Measurements from ENCODE around the gene SZRD1.
A peak's percentile ranks its signal among the peaks of the same experiment; 100 is the strongest.

SZRD1 gene

DNA sequence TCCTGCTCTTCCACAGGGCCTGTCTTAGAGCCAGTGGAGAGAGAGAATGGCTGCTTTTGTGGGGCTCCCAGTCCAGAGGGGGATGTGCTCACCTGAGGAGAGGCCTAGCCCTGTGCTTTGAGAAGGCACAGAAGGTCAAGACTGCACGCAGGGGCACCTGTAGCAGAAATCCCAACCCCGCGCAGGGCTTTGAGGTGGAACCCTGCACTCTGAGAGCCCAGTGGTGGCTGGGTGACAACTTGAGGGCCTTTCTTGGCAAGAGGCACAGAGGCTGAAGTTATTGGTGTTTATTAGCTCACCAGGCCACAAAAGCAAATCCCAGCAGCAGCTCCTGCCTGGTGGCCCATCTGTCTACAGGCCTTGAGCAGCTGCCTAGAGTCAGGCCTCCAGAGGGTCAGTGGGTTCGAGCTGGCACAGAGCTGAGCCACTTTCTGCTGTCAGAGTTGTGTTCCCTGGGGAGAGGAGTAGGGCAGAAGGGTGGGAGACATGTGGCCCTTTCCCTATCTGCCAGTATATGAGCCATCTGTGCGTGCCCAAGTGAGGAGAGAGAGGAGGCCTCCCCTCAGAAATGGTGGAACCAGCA is 31.4 kb downstream of the SZRD1 start:
- peak; percentile 96 for DNase-seq

DNA sequence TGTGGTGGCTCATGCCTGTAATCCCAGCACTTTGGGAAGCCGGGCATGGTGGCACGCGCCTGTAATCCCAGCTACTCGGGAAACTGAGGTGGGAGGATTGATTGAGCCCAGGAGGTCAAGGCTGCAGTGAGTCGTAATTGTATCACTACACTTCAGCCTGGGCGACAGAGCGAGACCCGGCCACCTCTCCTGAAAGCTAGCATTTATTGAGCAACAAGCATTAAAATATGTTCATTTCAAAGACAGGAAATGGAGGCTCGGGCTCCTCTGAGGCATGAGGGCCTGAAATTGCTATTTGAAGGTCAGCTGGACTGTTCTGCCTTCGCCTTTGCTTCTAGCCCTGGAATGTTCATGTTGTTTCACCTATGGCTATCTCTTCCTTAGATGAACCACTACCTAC is 35.7 kb downstream of the SZRD1 start:
- DNase-seq, result no peak

DNA sequence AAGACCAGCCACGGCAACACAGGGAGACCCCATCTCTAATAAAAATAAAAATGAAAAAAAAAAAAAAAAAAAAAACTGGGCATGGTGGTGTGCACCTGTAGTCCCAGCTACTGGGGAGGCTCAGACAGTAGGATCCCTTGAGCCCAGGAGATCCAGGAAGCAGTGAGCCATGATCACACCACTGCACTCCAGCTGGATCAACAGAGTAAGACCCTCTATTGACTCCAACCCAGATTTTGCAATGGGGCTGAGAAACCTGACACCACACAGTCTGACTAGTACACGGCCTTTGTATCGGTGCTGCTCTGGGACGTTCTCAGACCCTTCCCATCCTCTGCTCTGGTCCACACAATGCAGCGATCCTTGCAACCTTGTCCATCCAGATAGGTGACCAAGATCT is 38.4 kb downstream of the SZRD1 start:
- DNase-seq, result no peak

DNA sequence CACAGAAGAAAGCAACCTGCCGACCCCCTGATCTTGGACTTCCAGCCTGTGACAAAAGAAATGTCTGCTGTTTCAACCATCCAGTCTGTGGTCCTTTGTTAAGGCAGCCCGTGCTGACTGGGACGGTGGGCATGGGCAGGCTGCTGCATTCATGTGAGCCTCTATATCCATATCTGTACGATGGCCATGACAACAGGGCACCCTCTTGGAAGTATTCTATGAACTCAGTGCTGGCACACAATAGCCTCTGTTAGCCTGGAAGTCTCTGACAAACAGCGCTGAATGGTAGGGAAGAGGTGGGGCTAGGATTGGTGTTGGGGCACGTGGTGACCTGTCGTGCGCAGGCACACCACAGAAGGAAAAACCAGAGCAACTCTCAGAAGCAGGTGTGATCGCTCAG is 39.8 kb downstream of the SZRD1 start:
- no peak for DNase-seq

DNA sequence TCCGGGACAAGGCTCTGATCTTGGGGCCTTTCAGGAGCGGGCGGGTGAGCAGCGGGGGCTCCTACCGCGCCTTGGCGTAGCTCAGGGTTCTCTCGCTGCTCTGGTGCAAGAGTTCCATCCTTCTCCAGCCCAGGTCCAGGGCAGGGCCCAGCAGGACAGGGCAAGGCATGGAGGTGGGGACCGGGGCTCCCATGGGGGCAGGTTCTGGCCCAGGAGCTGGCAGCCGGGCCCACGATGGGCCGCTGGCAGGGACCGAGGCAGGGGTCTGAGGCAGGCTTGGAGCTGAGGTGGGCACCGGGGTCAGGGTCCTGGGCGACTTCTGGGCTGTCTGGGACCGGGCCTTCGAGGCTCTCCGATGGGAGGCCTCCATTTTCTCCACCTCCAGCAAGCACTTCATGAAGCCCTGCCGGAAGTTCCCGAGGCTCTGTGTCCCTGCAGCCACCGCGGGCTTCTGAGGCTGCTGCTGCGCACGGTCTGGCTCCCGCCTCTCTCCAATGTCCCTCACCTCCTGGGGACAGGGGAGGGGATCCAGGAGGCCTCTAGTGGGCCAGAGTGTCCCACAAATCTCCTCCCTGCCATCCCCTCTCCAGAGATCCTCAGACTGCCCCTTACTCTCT is 42.6 kb downstream of the SZRD1 start:
- no peak for DNase-seq

DNA sequence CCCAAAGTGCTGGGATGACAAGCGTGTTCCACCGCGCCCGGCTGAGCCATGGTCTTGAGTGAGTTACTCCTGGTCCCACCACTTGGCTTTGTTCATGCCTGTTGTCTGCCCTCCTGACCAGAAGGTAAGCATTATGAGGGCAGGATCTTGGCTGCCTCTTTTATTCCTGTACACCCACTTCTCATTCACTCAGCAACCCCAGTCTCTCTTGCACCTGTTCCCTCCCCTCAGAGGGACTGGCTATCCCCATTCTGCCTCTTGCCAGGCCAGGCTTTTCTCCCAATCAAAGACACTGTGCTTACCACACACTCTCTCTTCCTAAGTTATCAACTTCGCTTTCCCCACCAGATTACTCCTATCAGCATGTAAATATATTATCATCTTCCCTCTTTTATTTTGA is 43.8 kb downstream of the SZRD1 start:
- DNase-seq, result no peak

DNA sequence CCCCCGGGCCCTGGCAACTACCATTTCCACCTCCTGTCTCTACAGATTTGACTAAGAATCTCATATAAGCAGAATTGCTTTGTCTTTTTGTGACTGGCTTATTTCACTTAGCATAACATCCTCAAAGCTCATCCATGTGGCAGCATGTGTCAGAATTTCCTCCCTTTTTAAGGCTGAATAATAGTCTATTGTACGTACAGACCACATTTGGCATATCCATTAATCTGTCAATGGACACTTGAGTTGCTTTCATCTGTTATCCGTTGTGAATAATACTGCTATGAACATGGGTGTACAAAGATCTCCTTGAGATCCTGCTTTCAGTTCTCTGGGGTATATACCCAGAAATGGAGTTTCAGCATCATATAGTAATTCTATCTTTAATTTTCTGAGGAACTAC is 46.1 kb downstream of the SZRD1 start:
- DNase-seq, result no peak

DNA sequence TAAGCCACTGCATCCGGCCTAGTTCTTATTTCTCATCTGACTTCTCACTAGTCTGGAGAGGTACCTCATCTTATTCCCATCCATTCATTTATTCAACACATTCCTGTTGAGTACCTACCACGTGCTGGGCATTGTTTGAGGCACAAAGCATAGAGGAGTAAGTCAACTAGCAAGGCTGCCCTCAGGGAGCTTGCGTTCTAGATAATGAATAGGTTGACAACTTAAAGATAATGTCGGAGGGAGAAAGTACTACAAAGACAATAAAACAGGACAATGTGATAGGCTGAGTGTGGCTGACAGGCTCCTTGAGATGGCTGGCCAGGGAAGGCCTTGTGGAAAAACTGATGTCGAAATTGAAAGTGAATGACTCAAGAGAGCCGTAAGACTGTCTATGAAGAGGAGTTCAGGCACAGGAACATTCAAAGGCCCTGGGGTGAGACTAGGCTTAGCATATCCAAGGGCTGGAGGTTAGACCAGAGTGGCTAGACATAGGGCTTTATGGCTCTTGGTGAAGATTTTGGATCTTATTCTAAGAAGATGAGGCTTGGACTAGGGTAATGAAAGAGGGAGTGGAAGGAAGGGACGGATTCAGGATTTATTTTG is 51.9 kb downstream of the SZRD1 start:
- no peak for DNase-seq

DNA sequence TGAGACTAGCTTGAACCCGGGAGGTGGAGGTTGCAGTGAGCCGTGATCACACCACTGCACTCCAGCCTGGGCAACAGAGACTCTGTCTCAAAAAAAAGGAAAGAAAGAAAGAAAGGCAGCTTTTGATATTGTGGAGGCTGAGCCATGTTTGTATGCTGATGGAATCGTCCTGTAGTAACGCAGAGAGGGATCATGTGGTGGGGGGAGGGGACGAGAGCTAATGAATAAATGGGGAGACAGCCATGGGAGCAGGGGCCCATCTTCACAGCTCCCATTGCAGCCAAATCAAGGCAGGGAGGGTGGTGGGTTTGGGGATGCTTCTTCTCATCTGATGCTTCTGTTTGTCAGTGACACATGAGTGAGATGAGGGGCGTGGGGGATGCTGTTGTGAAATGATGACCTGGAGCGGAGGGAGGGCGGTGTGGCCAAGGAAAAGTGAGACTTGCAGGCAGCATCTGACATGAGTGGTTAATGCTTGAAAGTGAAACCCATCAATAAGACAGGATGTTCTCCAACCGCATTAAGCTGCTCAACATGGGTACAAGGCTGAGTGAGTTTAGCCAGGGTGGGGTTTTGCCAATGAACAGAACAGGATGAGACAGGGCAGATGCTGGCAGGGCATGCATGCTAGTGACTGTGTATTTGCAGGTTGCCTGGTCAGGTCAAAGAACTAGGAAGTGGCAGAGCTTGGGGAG is 53.5 kb downstream of the SZRD1 start:
- DNase-seq, result no peak

DNA sequence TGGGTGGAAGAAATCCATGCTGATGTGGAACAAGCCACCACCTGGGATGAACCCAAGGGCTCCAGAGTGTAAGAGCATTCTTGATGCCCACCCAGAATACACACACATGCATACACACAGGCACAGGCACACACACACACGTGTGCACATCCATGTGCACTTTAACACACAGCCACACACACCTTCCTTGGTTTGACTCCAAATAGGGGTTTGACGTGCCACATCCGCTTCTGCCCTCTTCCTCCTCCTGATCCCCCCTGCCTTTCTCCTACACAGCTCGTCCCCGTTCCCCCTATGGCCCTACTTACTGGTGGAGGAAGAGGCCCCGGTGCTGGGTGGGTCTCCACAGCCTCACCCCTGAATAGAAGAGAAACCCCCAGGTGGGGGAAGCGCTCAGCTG is 54.2 kb downstream of the SZRD1 start:
- no peak for DNase-seq

DNA sequence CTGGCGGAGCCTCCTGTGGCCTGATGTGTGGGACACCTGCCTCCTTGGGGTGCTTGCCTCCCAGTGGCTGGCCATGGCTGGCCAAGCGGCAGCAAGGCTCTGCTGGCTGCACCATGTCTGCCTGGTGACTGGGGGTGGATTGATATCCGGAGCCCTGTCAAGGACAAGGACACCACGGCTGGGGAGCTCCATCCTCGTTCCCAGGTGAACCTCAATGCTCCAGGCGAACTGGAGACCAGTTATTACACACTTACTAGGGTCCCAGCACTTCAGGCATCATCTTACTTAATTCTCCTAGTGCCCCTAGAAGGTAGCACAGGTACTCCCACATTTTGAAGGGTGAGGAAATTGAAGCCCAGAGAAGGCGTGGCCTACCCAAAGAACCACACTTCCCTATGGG is 55.0 kb downstream of the SZRD1 start:
- DNase-seq, result no peak

DNA sequence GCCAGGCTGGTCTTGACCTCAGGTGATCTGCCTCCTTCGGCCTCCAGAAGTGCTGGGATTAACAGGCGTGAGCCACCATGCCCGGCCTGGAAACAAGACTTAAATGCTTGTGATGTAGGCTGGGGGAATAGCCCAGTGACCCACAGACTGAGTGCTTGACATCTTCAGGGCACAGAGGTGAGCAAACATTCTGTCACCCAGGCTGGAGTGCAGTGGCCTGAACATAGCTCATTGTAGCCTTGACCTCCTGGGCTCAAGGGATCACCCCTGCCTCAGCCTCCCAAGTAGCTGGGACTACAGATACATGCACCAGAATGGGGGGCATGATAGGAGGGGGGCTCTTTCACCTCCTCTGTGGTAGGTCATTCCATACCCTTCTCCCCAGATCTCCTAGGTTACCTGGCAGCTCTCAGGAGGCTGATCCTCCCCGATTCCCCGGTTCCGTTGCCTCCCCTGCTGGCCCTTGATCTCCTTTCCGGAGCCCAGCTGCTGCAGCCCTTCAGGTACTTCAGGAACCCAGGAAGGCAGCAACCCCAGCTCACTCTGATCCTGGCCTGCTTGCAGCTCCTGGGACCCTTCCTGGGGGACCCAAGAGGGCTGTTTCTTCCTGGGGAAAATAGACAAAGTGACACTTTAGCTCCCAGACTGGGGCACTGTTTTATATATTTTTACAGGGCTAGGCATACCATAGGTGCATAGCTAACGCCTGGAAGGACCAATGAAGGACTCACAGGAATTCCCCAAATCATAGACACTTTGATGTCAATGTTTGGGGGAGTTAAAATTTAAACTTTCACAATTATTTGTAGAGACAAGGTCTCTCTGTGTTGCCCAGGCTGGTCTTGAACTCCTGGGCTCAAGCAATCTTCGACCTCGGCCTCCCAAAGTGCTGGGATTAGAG is 58.3 kb downstream of the SZRD1 start:
- no peak for DNase-seq

DNA sequence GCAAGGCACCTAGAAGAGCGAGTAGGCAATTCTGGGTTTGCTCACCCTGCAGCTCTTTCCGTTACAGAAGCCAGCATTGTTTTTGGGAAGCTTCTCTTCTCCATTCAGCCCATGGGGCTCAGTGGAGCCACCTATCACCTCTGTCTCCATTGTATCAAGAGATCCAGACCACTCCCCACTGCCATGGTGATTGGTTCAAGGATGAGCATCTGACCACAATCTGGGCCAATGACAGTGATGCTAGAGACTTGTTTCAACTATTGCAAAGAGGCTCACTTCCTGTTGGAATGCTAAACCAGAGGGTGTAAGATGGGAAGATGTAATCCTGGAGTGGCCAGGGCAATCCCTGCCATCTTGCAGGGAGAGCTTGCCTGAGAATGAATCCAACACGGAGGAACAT is 63.6 kb downstream of the SZRD1 start:
- DNase-seq, result no peak

DNA sequence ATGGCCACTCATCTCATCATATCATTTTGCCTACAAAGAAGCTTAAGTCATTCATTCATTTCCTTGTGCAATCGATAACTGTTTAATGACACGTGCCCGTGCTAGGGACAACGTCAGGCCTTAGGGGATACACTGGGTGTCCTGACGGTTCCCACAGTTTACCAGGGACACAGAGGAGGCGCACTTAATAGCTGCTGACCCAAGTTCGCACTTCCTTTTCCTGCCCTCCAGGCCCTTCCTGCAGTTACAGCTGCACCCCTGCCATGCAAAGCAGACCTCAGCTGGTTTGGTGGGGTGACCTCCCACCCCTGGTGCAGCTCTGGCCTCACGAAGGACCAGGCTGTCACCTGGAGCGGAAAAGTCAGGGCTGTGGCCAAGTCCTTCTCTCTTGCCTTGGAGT is 66.0 kb downstream of the SZRD1 start:
- DNase-seq, result no peak

DNA sequence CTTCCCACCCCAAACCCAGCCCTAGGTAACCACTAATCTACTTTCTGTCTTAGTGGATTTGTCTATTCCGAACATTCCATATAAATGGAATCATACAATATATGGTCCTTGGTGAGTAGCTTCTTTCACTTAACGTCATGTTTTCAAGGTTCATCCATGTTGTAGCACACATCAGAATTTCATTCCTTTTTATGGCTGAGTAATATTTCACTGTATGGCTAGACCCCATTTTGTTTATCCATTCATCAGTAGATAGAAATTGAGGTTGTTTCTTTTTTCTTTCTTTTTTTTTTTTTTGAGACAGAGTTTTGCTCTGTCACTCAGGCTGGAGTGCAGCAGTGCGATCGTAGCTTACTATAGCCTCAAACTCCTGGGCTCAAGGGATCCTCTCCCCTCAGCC is 67.0 kb downstream of the SZRD1 start:
- DNase-seq, result no peak

DNA sequence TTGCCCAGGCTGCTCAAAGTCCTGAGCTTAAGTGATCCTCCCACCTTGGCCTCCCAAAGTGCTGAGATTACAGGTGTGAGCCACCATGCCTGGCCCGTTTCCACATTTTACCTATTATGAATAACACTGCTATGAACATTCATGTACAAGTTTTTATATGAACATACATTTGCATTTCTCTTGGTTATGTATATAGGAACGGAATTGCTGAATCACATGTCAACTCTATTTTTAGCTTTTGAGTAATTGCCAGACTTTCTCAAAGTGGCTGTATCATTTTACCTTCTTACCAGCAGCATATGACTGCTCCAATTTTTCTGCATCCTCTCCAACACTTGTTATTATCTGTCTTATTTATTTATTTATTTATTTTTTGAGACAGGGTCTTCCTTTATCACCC is 67.5 kb downstream of the SZRD1 start:
- no peak for DNase-seq

DNA sequence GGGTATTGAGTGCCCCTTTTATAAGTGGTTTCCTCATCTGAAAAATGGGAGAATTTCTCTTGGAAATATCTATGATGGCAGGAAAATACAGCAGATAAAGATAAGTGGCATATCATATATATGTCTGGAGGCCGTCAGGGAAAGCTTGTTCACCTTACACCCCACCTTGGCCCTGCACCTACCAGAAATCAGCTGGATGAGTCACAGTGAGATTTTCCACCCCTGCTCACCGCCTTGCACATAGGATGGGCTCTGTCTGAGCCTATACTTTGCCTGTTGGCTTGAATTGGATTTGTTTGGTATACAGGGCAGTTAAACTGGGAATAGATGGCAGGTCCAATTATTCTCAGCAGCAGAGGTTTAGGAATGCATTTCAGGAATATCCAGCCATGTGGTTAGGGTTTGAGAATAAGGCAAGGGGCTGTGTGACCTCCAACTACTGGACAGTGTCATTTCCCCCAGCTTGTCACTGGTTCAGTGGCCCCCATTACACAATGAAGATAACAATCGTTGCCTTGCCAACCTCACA is 70.0 kb downstream of the SZRD1 start, which contains the start of gene SPATA21:
Gene SPATA21, minus strand, starts transcription at position 479 of the 529 bp plus-strand sequence. CDS start 6,053 bp downstream, outside the sequence.
- DNase-seq, result no peak

DNA sequence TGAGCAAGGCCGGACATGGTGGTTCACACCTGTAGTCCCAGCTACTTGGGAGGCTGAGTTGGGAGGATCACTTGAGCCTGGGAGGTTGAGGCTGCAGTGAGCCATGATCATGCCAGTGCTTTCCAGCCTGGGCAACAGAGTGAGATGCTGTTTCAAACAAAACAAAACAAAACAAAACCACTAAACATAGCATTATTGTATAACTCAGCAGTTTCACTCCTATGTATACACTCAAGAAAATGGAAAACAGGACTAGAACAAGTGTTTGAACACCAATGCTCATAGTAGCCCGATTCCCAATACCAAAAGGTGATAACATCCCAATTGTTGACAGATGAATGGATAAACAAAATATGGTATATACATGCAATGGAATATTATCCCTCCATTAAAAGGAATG is 71.5 kb downstream of the SZRD1 start:
- DNase-seq, result no peak

DNA sequence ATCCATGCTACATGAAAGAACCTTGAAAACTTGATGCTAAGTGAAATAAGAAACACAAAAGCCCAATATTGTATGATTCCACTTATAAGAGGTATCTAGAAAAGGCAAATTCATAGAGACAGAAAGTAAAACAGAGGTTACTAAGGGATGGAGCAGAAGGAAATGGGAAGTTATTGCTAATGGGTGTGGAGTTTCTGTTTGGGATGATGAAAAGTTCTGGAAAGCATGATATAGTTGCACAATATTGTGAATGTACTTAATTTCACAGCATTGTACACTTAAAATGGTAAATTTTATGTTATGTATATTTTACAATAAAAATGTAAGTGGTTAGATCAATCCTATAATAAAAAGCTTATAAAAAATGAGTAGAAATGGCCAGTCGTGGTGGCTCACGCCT is 71.9 kb downstream of the SZRD1 start:
- no peak for DNase-seq

DNA sequence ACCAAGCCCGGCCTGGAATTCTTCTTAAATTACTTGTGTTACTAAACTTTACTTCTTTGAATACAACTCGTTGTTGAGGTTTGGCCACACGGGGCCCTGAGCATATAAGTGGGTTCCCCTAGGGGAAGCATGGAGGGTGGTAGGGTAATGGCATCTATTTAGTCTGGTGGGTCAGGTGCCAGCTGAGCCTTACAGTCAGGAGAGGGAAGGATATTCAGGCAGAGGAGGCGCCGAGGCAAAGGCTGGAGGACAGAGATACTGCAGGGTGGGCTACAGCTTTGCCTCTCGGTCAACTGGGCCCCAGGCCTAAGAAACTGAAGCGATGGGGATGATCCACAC is 73.1 kb downstream of the SZRD1 start:
- no peak for DNase-seq

DNA sequence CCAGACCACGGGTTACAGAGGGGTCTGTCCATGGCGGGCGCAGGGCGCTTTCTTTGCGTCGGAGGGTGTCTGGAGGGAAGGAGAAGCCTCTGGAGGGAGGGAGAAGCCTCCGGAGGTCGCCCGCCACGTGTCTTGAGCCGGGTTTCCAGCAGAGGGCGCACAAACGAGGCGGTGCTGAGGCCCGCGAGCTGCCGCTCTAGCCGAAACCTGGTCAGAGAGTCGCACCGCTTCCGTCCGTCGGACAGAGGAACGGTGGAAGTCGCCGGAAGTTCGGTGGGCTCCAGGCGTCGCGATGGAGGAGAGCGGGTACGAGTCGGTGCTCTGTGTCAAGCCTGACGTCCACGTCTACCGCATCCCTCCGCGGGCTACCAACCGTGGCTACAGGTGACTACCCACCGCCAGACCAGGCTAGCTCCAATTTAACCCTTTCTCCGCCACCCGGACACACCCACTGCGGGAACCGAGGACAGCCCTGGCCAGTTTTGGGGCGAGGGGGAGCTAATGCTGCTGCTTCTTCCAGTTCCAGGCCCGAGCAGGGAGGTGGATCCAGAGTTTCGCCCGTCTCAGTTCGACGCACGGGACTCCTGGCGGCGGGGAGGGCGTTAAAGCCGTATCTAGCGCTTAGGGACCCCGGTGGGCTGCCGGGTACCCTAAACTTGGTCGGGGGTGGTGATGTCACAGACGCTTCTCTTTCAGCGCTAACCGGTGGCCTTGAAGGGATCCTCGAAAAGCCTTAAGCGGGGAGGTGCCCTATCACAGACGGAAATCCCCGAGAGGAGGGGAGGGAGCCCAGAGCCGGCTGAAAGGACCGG is 73.6 kb downstream of the SZRD1 start, which contains the start of gene NECAP2:
Gene NECAP2, plus strand, starts transcription at position 255 of the 812 bp plus-strand sequence. Its CDS starts 38 bp downstream, at position 293.
- DNase-seq, result peak; percentile 65

DNA sequence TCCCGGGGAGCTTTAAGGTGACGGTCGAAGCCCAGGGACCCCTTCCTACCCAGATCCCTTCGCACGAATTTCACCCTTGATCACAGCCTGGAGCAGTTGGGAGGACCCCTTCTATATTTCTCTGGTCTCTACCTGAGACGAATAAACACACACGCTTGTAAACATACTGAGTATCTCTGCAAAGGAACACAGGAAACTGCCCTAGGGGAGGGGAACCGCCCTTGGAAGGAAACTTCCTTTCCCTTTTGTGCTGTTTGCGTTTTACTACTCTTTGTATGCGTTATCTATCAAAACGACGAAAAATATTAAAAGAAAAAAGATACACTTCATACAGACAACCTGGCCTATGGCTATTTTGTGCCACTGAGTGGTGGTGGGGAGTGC is 74.2 kb downstream of the SZRD1 start:
- no peak for DNase-seq

Measured in NCI-H524 treated with DMSO at 0.1 percent for 48 hours (cell line).